Activated T-cell treated with anti-CD3 and anti-CD28 coated beads for 48 hours (primary cell): ENCODE data around the gene RHOBTB1.
"Not testable (repeated sequence)": the region's sequence is repeated elsewhere in the genome, so short reads cannot be mapped to it uniquely, and the experiment has no call there.

Source experiments
- DNase-seq: peaks from one replicate; pipeline ENCODE4 v3.0.0-alpha.2; 2020; ENCODE audit warnings: low read depth

RHOBTB1 gene

DNA sequence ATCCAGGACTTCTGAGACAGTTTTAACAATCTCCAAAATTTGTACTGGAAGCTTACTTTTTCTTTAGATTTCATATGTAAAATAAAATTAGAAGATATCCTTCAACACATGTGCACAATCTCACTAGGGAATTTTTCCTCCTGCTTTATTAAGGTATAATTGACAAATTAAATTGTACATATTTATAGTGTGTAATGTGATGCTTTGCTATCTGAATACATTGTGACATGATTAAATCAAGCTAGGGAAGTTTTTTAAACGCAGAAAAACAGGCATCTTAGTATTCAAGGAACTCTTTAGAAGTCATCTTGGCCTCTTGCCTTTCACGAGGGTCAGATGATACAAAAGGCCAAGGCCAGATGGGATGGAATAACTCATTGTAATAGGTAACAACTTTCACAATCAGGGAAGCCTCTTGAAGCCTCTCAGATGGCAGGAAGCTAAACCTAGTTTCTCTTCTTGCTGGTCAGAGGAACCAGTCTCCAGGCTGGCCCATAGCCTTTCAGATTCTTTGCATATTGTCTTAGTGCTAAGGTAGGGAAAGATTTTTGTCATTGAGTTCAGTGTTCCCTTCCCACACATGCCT, 78.7 kb downstream of the RHOBTB1 start:
- no peak for DNase-seq

DNA sequence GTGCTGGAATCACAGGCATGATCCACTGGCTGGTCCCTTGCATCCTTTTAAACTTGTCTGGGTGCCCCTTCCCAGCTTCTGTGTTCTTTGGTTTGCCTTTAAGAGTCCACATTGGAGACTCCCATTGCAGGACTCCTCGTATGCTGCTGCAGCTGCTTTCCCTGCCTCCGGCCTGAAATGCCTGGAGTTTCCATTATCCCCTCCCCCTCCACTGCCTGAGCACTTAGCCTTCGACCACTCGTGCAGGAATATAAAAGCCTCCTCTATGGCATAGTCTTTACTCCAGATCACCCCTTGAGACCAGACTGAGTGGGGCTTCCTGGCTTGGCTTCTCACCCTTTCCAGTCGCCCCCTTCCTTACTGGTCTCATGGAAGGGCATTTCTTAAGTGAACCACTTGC, 80.2 kb downstream of the RHOBTB1 start:
- DNase-seq: no peak

DNA sequence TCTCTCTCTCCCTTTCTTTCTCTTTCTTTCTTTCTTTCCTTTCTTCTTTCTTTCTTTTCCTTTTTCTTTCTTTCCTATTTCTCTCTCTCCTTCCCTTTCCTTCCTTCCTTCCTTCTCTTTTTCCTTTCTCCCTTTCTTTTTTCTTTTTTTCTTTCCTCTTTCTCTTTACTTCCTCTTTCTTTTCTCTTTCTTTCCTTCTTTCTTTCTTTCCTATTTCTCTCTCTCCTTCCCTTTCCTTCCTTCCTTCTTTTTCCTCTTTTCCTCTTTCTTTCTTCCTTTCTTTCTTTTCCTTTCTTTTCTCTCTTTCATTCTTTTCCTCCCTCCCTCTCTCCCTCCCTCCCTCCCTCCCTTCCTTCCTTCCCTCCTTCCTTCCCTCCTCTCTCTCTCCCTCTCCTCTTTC, 81.5 kb downstream of the RHOBTB1 start:
- no peak for DNase-seq

DNA sequence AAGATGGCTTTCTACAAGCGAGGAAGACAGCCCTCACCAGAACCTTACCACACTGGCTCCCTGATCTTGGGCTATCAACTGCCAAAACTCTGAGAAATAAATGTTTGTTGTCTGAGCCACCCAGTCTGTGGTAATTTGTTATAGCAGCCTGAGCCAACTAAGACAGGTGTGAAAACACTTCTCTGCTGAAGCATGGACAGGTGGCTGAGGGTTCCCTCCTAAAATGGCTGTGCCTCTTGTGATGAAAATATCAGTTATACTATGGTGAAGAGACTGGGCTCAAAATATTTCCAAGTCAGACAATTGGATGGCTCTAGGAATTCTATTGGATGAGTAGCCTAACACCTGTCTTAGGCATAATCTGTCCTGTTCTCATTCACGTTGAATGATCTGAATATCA, 87.6 kb downstream of the RHOBTB1 start:
- DNase-seq: no peak

DNA sequence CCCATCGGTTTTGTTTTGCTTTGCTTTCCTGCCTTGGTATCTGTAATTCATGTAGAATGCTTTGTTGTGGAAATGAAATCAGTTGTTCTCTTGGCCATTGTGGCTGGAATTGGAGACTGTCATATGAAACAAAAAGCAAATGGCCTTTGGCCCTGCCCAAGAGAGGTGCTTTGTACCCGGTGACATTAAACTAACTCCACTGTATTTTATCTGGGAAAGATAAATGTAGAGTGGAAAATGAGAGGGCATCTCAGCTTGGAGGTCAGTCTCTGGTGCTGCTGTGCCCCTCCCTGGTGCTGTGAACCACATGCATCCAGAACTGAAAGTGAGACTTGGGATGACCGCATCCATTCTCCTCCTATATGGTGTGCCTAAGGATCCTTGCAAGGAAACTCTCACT, 90.3 kb downstream of the RHOBTB1 start:
- DNase-seq: no peak

DNA sequence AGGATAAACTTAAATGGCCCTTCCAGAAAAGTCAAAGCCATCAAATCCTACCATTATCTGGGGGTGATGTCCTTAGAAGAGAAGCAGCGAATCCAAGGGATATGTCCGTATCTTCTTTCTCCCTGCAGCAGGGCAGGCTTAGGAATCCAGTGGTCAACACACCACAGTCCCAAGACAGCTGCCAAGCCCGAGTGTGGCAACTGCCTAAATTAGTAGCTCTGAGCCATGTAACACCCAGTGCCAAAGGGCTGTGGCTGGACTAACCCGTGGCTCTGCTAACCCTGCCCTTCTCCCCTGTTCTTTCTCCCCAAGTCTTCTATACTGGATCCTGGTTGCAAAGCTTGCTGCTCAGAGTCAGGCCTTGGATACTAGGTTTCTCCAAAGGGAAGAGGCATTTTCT, 90.9 kb downstream of the RHOBTB1 start:
- DNase-seq: no peak

DNA sequence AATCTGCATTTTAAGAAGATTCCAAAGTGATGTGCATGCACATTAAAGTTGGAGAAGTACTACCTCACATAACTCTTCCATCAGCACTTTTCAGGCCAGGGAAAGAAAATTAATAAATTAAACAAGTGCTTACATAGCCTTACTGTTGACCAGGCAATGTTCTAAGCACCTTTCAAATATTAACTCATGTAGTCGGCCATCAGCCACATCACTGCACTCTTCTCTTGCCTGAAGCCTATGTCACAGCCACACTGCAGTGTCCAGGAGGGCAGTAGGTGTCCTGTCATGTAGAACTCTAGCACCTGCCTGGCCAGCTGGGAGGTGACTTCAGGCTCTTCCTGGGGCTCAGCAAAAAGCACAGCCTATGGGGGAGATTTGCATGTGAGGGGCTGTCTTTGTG, 94.2 kb downstream of the RHOBTB1 start:
- DNase-seq: no peak

DNA sequence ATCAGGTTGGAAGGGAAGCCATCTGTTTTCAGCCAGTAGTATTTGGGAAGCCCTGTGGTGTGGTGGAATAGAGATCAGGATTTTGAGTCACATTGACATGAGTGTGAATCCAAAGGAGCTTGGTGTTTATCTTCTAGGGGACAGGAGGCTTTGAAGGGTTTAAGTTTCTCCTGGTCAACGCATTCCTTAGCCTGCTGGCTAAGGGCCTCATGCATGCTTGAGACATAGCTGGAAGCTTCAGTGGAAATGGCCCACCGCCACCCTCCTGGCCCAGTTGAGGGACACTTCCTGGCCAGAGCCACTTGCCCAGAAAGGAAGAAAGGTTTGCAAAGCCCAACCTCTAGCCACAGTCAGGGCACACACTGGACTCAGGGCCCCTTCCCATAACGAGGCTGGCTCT, 94.8 kb downstream of the RHOBTB1 start:
- DNase-seq: no peak

DNA sequence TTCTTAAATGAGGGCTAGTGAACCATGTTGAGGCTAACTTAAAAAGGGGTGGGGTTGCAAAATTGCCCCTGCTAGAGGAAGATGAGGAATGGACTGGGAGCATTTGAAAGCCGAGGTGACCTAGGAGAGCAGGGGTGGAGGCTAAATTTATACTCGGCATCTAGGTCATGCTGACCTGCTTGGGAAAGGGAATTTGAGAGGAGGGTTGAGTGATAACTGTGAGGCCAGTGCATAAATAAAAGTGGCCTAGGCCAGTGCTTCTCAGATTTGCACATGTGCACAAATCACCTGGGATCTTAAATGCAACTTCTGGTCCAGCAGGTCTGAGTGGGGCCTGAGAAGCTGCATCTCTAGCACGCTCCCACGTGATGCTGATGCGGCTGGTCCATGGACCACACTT, 95.3 kb downstream of the RHOBTB1 start:
- DNase-seq: no peak

DNA sequence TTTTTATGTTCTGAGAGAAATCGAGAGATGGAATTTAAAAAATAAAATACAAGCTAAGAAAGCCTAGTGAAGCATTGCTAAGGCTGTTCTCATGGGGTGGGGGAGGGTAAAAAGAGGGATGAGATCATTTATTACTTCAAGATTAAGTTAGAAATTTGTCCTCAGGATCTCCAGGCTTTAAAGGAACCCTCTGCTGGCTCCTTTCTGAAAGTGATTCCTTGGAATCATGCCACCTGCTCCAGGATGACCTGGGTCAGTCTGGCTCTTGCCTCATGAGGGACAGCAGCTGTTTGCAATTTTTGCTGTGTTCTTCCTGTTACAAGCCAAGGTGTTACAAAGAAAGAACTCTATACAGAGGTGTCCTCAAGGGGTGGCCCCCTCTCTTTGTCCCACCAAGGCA, 95.9 kb downstream of the RHOBTB1 start:
- DNase-seq: no peak

DNA sequence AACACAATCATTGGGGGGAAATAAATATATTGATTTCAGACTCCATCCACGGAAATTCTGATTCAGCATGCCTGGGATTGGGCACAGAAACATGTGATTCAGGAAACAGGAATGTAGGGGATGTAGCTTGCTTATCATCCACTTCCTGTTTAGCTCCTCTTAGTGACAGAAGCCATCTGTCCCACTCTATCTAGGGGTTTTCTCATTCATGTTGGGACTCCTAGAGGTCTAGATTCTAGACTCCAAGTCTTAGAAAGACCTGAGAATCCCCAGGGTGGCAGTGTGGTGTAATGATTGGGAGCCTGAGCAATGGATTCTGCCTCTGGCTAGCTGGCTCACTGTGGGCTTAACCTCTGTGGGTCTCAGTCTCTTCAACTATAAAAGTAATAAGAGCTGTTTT, 97.8 kb downstream of the RHOBTB1 start:
- no peak for DNase-seq

DNA sequence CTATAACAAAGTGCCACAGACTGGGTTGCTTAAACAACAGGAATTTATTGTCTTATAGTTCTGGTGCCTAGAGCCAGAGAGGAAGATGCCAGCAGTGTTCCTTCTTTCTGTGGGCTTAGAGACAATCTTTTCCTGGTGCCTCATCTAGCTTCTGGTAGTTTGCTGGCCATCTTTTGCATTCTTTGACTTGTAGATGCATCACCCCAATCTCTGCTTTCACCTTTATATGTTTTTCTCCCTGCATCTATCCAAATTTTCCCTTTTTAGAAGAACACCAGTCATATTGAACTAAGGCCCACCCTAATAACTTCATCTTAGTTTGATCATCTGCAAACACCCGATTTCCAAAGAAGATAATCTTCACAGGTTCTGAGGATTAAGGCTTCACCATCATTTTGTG, 98.9 kb downstream of the RHOBTB1 start:
- DNase-seq: no peak

DNA sequence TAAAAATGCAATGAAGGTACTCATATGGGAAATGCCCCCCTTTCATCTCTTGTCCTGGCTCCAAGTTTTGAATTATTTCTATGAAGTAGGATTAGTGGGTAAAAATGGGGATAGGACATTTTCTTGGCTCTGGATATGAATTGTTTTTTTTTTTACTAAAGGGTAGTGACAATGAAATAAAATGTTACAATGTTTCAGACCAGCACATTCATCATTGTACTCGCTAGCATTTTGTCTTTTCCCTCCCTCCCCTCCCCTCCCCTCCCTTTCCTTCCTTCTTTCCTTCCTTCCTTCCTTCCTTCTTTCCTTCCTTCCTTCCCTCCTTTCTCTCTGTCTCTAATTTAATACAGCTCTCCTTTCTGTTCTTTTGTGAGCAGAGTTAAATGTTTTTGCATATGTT, 101.3 kb downstream of the RHOBTB1 start:
- no peak for DNase-seq

DNA sequence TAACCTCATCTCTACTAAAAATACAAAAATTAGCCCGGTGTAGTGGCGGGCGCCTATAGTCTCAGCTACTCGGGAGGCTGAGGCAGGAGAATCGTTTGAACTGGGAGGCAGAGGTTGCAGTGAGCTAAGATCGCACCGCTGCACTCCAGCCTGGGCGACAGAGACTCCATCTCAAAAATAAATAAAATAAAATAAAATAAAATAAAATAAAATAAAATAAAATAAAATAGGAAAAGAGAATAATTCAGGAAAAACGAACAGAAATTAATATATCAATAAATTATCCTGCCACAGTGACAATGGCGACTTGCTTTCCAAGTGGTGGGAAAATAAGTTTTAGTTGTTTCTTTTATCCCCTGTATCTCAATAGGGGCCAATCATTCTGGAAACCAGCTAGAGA, 102.8 kb downstream of the RHOBTB1 start:
- DNase-seq: not testable (repeated sequence)

DNA sequence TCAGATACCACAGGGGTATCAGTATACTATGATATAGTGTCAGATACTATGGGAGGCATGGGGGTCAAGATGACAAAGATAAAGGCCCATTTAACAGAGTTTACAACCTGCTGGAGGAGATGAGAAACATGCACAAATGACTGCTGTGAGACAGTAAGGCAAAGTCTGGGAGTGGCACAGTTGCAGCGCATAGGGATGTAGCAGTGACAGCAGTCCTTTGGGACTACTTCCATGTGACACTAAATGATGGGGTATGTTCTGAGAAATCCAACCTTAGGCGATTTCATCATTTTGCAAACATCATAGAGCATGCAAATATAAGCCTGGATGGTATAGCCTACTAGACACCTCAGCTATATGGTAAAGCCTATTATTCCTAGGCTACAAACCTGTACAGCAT, 108.9 kb downstream of the RHOBTB1 start:
- no peak for DNase-seq

DNA sequence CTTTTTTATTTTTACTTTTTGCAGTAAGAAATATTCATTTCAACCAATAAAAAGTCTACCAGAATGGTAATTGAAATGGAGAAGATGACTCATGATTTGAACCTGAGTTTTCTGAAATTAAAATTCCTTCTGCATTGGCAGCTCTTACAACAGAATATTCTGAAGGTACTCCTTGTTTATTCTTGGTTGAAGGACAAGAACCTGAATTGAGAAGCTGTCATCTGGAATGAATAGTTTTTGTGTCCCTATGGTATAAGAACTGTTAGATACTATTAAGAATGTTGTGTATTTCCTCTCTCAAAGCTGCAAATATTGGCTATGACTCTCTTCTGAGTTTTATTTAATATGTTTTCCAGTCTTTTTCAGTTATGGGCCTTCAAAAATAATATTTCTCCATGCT, 109.6 kb downstream of the RHOBTB1 start:
- no peak for DNase-seq

DNA sequence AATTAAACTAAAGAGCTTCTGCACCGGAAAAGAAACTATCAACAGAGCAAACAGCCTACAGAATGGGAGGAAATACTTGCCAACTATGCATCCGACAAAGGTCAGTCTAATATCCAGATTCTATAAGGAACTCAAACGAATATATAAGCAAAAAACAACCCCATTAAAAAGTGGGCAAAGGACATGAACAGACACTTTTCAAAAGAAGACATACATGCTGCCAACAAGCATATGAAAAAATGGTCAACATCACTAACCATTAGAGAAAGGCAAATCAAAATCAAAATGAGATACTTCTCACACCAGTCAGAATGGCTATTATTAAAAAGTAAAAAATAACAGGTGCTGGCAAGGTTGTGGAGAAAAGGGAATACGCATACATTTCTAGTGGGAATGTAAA, 111.8 kb downstream of the RHOBTB1 start:
- not testable (repeated sequence) for DNase-seq

DNA sequence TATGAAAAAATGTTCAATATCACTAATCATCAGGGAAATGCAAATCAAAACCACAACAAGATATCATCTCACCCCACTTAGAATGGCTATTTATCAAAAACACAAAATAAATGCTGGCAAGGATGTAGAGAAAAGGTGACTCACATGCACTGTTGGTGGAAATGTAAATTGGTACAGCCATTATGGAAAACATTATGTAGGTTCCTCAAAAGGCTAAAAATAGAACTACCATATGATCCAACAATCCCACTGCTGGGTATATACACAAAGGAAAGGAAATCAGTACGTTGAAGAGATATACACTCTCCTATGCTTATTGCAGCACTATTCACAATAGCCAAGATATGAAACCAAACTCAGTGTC, 115.5 kb downstream of the RHOBTB1 start:
- no peak for DNase-seq

DNA sequence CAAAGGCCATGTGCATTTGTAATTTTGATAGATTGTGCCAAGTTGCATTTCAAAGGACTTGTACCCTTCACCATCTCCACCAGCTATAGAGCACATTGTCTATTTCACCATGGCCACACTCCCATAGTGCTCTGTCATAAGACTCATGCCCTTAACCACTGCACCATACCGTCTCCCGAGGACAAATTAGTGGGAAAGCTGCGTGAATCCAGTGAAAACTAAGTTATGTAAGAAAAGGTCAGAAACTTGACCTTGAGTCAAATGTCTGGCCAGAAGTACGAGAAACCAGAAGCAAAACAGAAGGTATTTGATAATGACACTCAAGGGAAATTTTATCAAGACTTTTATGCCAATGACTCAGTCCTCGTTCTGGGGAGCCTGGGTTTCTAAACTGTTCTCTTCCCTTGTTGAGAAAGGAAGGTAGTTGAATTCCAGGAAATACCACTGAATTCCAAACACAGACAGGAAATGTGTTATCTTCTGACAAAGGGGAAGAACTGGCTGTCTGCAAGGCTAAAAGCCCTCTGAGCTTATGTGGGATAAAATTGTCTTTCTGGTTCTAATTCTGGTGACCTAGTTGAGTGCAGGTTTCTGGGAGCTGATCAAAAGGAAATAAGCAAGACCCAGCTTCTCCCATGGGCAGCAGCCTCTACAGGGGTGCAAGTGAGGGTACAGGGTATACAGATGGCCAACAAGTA, 116.0 kb downstream of the RHOBTB1 start:
- DNase-seq: no peak

DNA sequence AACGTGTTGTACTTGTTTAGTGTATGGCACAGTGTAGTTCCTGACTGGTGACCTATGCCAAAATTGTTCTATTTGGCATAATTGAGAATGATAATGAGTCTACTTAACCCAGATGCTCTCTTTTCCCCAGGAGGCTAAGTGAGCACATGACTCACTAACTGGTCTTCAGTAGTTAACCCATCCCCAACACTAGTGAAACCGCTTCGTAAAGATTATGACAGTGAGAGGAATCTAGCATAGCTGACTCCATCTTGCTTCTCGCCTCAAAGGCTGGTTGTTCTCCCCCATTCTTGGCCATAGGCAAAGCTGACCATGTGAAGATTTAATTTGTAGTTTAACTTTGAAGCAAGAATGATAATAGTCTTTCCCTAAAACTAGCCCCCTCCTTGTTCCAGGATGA, 118.5 kb downstream of the RHOBTB1 start:
- DNase-seq: no peak

DNA sequence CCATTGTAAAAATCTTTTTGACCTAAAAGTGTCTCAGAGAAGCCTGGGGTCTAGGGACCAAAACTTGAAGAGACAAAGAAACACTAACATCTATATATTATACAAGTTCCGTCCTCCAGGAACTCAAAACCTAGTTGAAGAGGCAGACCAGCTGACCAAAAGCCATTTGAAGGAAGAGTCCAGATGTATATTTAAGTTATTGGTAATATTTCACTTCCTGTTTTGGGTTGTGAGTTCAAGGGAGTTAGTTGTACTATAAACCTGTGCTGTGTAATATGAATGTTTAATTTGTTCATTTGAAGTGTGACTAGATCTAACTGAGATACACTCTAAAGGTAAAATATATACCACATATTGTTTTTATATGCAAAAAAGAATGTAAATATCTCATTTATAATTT, 120.7 kb downstream of the RHOBTB1 start:
- DNase-seq: no peak

DNA sequence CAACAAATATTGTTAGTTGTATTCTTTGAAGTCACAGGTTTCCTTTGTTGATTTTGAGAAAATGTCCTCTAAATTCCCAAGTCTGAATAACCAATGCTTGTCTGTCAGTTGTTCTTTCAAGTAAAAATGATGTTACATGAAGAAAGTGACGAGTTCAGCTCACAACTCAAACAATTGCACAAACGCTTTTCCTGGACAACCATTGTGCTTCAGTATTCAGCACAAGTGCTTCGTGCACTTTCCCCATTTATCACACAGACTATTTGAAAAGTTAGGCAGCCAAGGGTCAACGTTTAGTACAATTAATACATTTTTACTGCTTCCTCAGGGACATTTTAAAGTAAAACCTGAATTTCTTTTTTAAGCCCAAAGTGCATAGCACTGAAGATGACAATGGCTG, 121.2 kb downstream of the RHOBTB1 start:
- no peak for DNase-seq

DNA sequence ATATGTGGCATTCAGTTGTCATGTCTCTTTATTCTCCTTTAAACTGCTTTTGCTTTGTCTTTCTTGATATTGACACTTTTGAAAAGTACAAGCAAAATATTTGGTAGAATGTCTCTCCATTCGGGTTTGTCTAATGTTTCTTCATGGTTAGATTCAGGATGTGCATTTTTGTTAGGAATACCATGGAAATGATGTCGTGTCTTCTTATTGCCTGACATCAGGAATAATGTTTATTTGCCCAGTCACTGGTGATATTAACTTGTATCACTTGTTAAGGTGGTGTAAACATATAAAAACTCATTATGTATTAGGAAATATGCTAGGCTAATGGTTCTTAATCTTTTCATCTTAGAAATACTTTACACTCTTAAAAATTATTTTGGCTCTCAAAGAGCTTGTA, 122.3 kb downstream of the RHOBTB1 start:
- DNase-seq: no peak

DNA sequence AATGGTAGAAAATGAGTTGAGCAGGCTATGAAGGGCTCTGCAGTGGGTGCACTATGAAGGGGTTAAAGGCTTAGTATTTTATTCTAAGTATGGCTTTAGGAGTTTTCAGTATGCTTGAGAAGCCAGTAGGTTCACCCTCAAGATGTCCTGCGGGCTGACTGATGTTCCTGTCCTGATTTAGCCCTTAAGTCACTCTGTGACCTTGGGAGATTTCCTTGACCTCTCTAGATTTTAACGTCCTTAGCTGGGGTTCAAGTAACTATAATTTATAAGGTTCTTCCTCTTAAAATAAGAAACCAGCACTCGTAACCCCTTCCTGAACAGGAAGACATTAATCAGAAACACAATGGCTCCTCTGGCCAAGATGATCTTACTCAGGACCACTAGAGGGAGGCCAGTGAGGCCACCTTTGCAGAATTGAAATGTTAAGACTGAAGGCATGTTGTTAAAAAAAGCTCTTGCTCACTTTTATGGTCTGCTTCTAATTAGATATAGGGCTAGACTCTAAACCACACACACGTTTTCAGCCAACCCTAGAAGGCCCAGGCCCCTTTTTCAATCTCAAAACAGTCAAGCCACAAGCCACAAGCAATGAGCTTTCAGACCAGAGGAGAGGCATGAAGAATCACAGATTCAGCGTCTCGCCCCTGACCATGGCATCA, 123.8 kb downstream of the RHOBTB1 start:
- DNase-seq: no peak
